KOPT-K1 (cell line): ENCODE data around the gene CCDC102B.
"Not testable (repeated sequence)": the region's sequence is repeated elsewhere in the genome, so short reads cannot be mapped to it uniquely, and the experiment has no call there.

Source experiments
- H3K27ac ChIP-seq: fragments of 200-600 bp; sonication (generic); 2 replicates; pipeline ENCODE4 v1.5.1; 2016; ENCODE audit warnings: antibody characterized with exemption, mild to moderate bottlenecking, low read depth, low read length; ENCODE audit not compliant: poor library complexity, severe bottlenecking
- H3K36me3 ChIP-seq: fragments of 200-600 bp; sonication (generic); 2 replicates; pipeline ENCODE4 v1.5.1; 2017; ENCODE audit warnings: antibody characterized with exemption, mild to moderate bottlenecking, low read length, moderate library complexity; ENCODE audit not compliant: insufficient read depth
- H3K9me3 ChIP-seq: fragments of 200-600 bp; sonication (generic); 2 replicates; pipeline ENCODE4 v1.5.1; 2017; ENCODE audit warnings: antibody characterized with exemption, low read length, mild to moderate bottlenecking; ENCODE audit not compliant: insufficient read depth, poor library complexity, severe bottlenecking

The CCDC102B gene

GRCh38 chr18:69006212-69006611 lies 208.3 kb downstream of the CCDC102B start:
- not testable (repeated sequence) for H3K27ac ChIP-seq, H3K36me3 ChIP-seq, H3K9me3 ChIP-seq

- Histone ChIP-seq H3K9me3 (no peaks in the 10 kb centered on the region), H3K27ac (no peak overlapping the region), H3K36me3 (no peaks in the 10 kb centered on the region)
Measured at GRCh38 chr18:69008538-69008937, 210.7 kb downstream of the CCDC102B start.

GRCh38 chr18:69021211-69021805 lies 223.4 kb downstream of the CCDC102B start:
- Histone ChIP-seq H3K36me3 (no peaks in the 10 kb centered on the region), H3K9me3 (no peaks in the 10 kb centered on the region), H3K27ac (no peak overlapping the region)

- Histone ChIP-seq H3K36me3 (no peaks in the 10 kb centered on the region), H3K9me3 (no peaks in the 10 kb centered on the region), H3K27ac (no peak overlapping the region)
Measured at GRCh38 chr18:69022426-69022825, 224.5 kb downstream of the CCDC102B start.

- no peaks in the 10 kb centered on the region for H3K36me3 ChIP-seq
- H3K9me3 ChIP-seq, result no peaks in the 10 kb centered on the region
- H3K27ac ChIP-seq, result no peak overlapping the region
Measured at GRCh38 chr18:69031571-69031970, 233.7 kb downstream of the CCDC102B start.

GRCh38 chr18:69032009-69032408 lies 234.1 kb downstream of the CCDC102B start:
- Histone ChIP-seq H3K9me3 (no peaks in the 10 kb centered on the region), H3K36me3 (no peaks in the 10 kb centered on the region), H3K27ac (no peak overlapping the region)

- Histone ChIP-seq H3K36me3 (no peaks in the 10 kb centered on the region), H3K27ac (no peak overlapping the region), H3K9me3 (no peaks in the 10 kb centered on the region)
Measured at GRCh38 chr18:69035756-69036155, 237.9 kb downstream of the CCDC102B start.

GRCh38 chr18:69044215-69044614 lies 246.3 kb downstream of the CCDC102B start:
- no peak overlapping the region for H3K27ac ChIP-seq

GRCh38 chr18:69064063-69064462 lies 266.2 kb downstream of the CCDC102B start:
- Histone ChIP-seq H3K36me3 (no peaks in the 10 kb centered on the region), H3K9me3 (no peaks in the 10 kb centered on the region), H3K27ac (no peak overlapping the region)

More at GRCh38 chr18:69044215-69044614, 246.3 kb downstream of the CCDC102B start:
- Histone ChIP-seq H3K36me3 (no peaks in the 10 kb centered on the region), H3K9me3 (no peaks in the 10 kb centered on the region)

GRCh38 chr18:69067048-69067447 lies 269.2 kb downstream of the CCDC102B start:
- Histone ChIP-seq H3K36me3 (no peaks in the 10 kb centered on the region), H3K9me3 (no peaks in the 10 kb centered on the region), H3K27ac (no peak overlapping the region)

GRCh38 chr18:69071680-69072079 lies 273.8 kb downstream of the CCDC102B start:
- no peak overlapping the region for H3K27ac ChIP-seq
- no peaks in the 10 kb centered on the region for H3K36me3 ChIP-seq
- no peaks in the 10 kb centered on the region for H3K9me3 ChIP-seq

GRCh38 chr18:69081846-69082245 lies 284.0 kb downstream of the CCDC102B start:
- no peak overlapping the region for H3K27ac ChIP-seq
- no peaks in the 10 kb centered on the region for H3K9me3 ChIP-seq
- H3K36me3 ChIP-seq, result no peaks in the 10 kb centered on the region

- H3K27ac ChIP-seq, result no peak overlapping the region
- H3K9me3 ChIP-seq, result no peaks in the 10 kb centered on the region
- H3K36me3 ChIP-seq, result no peaks in the 10 kb centered on the region
Measured at GRCh38 chr18:69082499-69082898, 284.6 kb downstream of the CCDC102B start.

GRCh38 chr18:69085951-69086350 lies 288.1 kb downstream of the CCDC102B start:
- H3K27ac ChIP-seq, result no peak overlapping the region
- H3K9me3 ChIP-seq, result no peaks in the 10 kb centered on the region
- H3K36me3 ChIP-seq, result no peaks in the 10 kb centered on the region

GRCh38 chr18:69088973-69089372 lies 291.1 kb downstream of the CCDC102B start:
- Histone ChIP-seq H3K9me3 (no peaks in the 10 kb centered on the region), H3K36me3 (no peaks in the 10 kb centered on the region), H3K27ac (no peak overlapping the region)

GRCh38 chr18:69097349-69097748 lies 299.5 kb downstream of the CCDC102B start:
- no peak overlapping the region for H3K27ac ChIP-seq
- H3K9me3 ChIP-seq, result no peaks in the 10 kb centered on the region
- no peaks in the 10 kb centered on the region for H3K36me3 ChIP-seq
